ENCODE data around the gene ADAMTS17.

The ADAMTS17 gene

GRCh38 chr15:100163961-100164360 is 177.8 kb downstream of the ADAMTS17 start:
- no peak for DNase-seq

GRCh38 chr15:100160953-100161352 is 180.8 kb downstream of the ADAMTS17 start:
- DNase-seq, result no peak

- DNase-seq, result no peak
Observed at GRCh38 chr15:100159436-100159835, 182.3 kb downstream of the ADAMTS17 start.

GRCh38 chr15:100158356-100158755 is 183.4 kb downstream of the ADAMTS17 start:
- no peak for DNase-seq

- no peak for DNase-seq
Observed at GRCh38 chr15:100156201-100156600, 185.6 kb downstream of the ADAMTS17 start.

GRCh38 chr15:100154338-100154737 is 187.4 kb downstream of the ADAMTS17 start:
- no peak for DNase-seq

GRCh38 chr15:100152463-100152862 is 189.3 kb downstream of the ADAMTS17 start:
- no peak for DNase-seq

- DNase-seq, result no peak
Observed at GRCh38 chr15:100150906-100151305, 190.9 kb downstream of the ADAMTS17 start.

- DNase-seq, result no peak
Observed at GRCh38 chr15:100147828-100148227, 193.9 kb downstream of the ADAMTS17 start.

GRCh38 chr15:100143378-100143777 is 198.4 kb downstream of the ADAMTS17 start:
- DNase-seq, result no peak

- no peak for DNase-seq
Observed at GRCh38 chr15:100141311-100142001, 200.3 kb downstream of the ADAMTS17 start.

GRCh38 chr15:100140527-100141308 is 201.1 kb downstream of the ADAMTS17 start:
- DNase-seq, result no peak

- no peak for DNase-seq
Observed at GRCh38 chr15:100134586-100134985, 207.2 kb downstream of the ADAMTS17 start.

GRCh38 chr15:100134089-100134583 is 207.6 kb downstream of the ADAMTS17 start:
- DNase-seq, result no peak

GRCh38 chr15:100133001-100133400 is 208.8 kb downstream of the ADAMTS17 start:
- DNase-seq, result no peak

GRCh38 chr15:100132309-100132708 is 209.5 kb downstream of the ADAMTS17 start:
- no peak for DNase-seq

GRCh38 chr15:100131321-100132224 is 210.2 kb downstream of the ADAMTS17 start:
- DNase-seq, result peak; percentile 19

GRCh38 chr15:100129677-100130076 is 212.1 kb downstream of the ADAMTS17 start:
- no peak for DNase-seq

- DNase-seq, result peak; percentile 39
Observed at GRCh38 chr15:100125401-100126191, 216.2 kb downstream of the ADAMTS17 start.

GRCh38 chr15:100124936-100125335 is 216.8 kb downstream of the ADAMTS17 start:
- no peak for DNase-seq

GRCh38 chr15:100124361-100124760 is 217.4 kb downstream of the ADAMTS17 start:
- no peak for DNase-seq

GRCh38 chr15:100123611-100124010 is 218.2 kb downstream of the ADAMTS17 start:
- DNase-seq, result no peak

Measured in retina (tissue), 1 donor.